OCI-LY7 (cell line): ENCODE data around the gene NGEF. TPM values are rescaled to one million over a fixed set of nuclear protein-coding genes. Genes with fewer than 3 reads are reported as not detected.

ENCODE experiments used
- BruUV-seq: library from RNA; stranded (reverse); fragments of 400-500 nt; replicated peaks from 2 replicates; lab custom pipeline; 2021; lab: Mats Ljungman, UMichigan
- CTCF ChIA-PET: fragments of 300-600 bp; sonication (Branson Sonifier 250); formaldehyde crosslinking; loops from one replicate; lab custom pipeline; 2022; ENCODE audit warnings: antibody characterized with exemption; ENCODE audit not compliant: unreplicated experiment; lab: Charles Lee
- POLR2A ChIA-PET: fragments of 300-600 bp; sonication (Branson Sonifier 250); formaldehyde crosslinking; loops from one replicate; lab custom pipeline; 2022; ENCODE audit warnings: antibody characterized with exemption; lab: Charles Lee
- DNase-seq: peaks from one replicate; pipeline ENCODE4 v3.0.0-alpha.2; 2015; ENCODE audit warnings: low spot score
- H2AFZ ChIP-seq: fragments of 200-600 bp; sonication (generic), shearing (Covaris generic); 2 replicates; pipeline ENCODE4 v1.6.1; 2014; ENCODE audit warnings: mild to moderate bottlenecking, antibody characterized with exemption, low read length, moderate library complexity
- H3K27ac ChIP-seq: fragments of 200-600 bp; sonication (generic); 2 replicates; pipeline ENCODE4 v1.5.1; 2014; ENCODE audit warnings: mixed run types, low read depth, mild to moderate bottlenecking, moderate library complexity, low read length, inconsistent platforms; ENCODE audit not compliant: poor library complexity, severe bottlenecking
- H3K36me3 ChIP-seq: fragments of 200-600 bp; sonication (generic); 2 replicates; pipeline ENCODE4 v1.6.1; 2014; ENCODE audit warnings: mild to moderate bottlenecking, antibody characterized with exemption, low read length, moderate library complexity, mixed read lengths; ENCODE audit not compliant: insufficient read depth
- H3K4me1 ChIP-seq: fragments of 200-600 bp; sonication (generic); 2 replicates; pipeline ENCODE4 v1.5.1; 2014; ENCODE audit warnings: mild to moderate bottlenecking, low read length; ENCODE audit not compliant: insufficient read depth, poor library complexity, severe bottlenecking
- H3K4me2 ChIP-seq: fragments of 200-600 bp; sonication (generic); 2 replicates; pipeline ENCODE4 v1.6.1; 2014; ENCODE audit warnings: mild to moderate bottlenecking, low read length
- H3K4me3 ChIP-seq: fragments of 200-600 bp; sonication (generic); 2 replicates; pipeline ENCODE4 v1.5.1; 2014; ENCODE audit warnings: mild to moderate bottlenecking, low read depth, low read length; ENCODE audit not compliant: poor library complexity, severe bottlenecking
- H3K79me2 ChIP-seq: fragments of 200-600 bp; sonication (generic); 2 replicates; pipeline ENCODE4 v1.6.1; 2016; ENCODE audit warnings: low read depth, mild to moderate bottlenecking, low read length, moderate library complexity, mixed read lengths; ENCODE audit not compliant: insufficient read depth
- H3K9me2 ChIP-seq: fragments of 200-600 bp; sonication (generic); 2 replicates; pipeline ENCODE4 v1.6.1; 2016; ENCODE audit warnings: mild to moderate bottlenecking, low read length, mixed read lengths; ENCODE audit not compliant: insufficient read depth
- H3K9me3 ChIP-seq: fragments of 200-600 bp; sonication (generic); 2 replicates; pipeline ENCODE4 v1.6.1; 2014; ENCODE audit warnings: mild to moderate bottlenecking, mixed run types, low read length, mixed read lengths
- H4K20me1 ChIP-seq: fragments of 200-600 bp; sonication (generic); 2 replicates; pipeline ENCODE4 v1.6.1; 2014; ENCODE audit warnings: mild to moderate bottlenecking, antibody characterized with exemption, low read length, moderate library complexity, mixed read lengths; ENCODE audit not compliant: insufficient read depth
- CTCF ChIP-seq: fragments of 200-600 bp; sonication (generic); conservative IDR thresholded peaks from 2 replicates; pipeline ENCODE4 v1.5.1; 2014; ENCODE audit warnings: mild to moderate bottlenecking, antibody characterized with exemption, low read length, moderate library complexity, mixed read lengths
- EZH2phosphoT487 ChIP-seq: fragments of 200-600 bp; sonication (generic); IDR thresholded peaks from 2 replicates; pipeline ENCODE4 v1.6.1; 2018; ENCODE audit warnings: low read depth, borderline replicate concordance, mild to moderate bottlenecking, mixed run types, antibody characterized with exemption, low read length, moderate library complexity, mixed read lengths
- intact Hi-C: fragments of 100-400 bp; cut with micrococcal nuclease; formaldehyde crosslinking; loops from one replicate; pipeline ENCODE4 v1.10.0; 2022; ENCODE audit not compliant: unreplicated experiment
- total RNA-seq, 2 experiments: library from RNA; depleted of rRNA in 1 of 2; stranded (reverse); fragments of >200 nt in 1 of 2; shearing (Covaris generic) in 1 of 2; gene quantifications; 2 replicates each; pipeline ENCODE4 v1.2.3, GENCODE V29; 2014 to 2022

Gene NGEF
- total RNA-seq, 2 experiments from 2014 or later = 0.82 TPM; not detected in 1

GRCh38 chr2:232970051-232970450 lies 43.0 kb downstream of the NGEF start:
- CTCF ChIA-PET = no interaction called here
- intact Hi-C loops = no loop called here
- H3K36me3 ChIP-seq = no peaks in the 10 kb centered on the region
- H3K9me3 ChIP-seq = no peaks in the 10 kb centered on the region
- BruUV-seq = no TSS peak
- H3K27ac ChIP-seq = no peak overlapping the region
- H3K4me1 ChIP-seq = no peaks in the 10 kb centered on the region
- no peaks in the 10 kb centered on the region for H3K79me2 ChIP-seq
- H4K20me1 ChIP-seq = no peaks in the 10 kb centered on the region
- no peak overlapping the region for H2AFZ ChIP-seq
- no peak for TF ChIP-seq CTCF
- TF ChIP-seq EZH2phosphoT487 = no peak
- DNase-seq = no peak
- H3K9me2 ChIP-seq = no peaks in the 10 kb centered on the region
- no peak overlapping the region for H3K4me2 ChIP-seq
- no peak overlapping the region for H3K4me3 ChIP-seq
- POLR2A ChIA-PET = no interaction called here

- Histone ChIP-seq H3K27ac (no peak overlapping the region), H3K9me3 (no peaks in the 10 kb centered on the region; the same call in 1 of the 2 replicates), H2AFZ (no peak overlapping the region), H3K4me2 (no peak overlapping the region), H3K4me1 (no peaks in the 10 kb centered on the region), H3K36me3 (no peaks in the 10 kb centered on the region), H4K20me1 (no peaks in the 10 kb centered on the region), H3K4me3 (no peak overlapping the region), H3K79me2 (no peaks in the 10 kb centered on the region), H3K9me2 (no peaks in the 10 kb centered on the region)
- DNase-seq = no peak
- intact Hi-C loops = no loop called here
- no TSS peak for BruUV-seq
- POLR2A ChIA-PET = interaction anchor here (0.6 to 0.8 kb wide), 2 partner anchors 9 to 167 kb away, joined by 3 read pairs; no protein-coding TSS in a partner anchor
- no peak for TF ChIP-seq CTCF
- no peak for TF ChIP-seq EZH2phosphoT487
- CTCF ChIA-PET = no interaction called here
Observed at GRCh38 chr2:232967474-232967873, 45.6 kb downstream of the NGEF start.

GRCh38 chr2:232966122-232966521 lies 46.9 kb downstream of the NGEF start:
- no TSS peak for BruUV-seq
- H2AFZ ChIP-seq = no peak overlapping the region
- no peak for DNase-seq
- H3K79me2 ChIP-seq = no peaks in the 10 kb centered on the region
- no peak overlapping the region for H3K27ac ChIP-seq
- no peaks in the 10 kb centered on the region for H3K4me1 ChIP-seq
- TF ChIP-seq CTCF (no peak), EZH2phosphoT487 (no peak)
- H3K4me3 ChIP-seq = no peak overlapping the region
- H3K4me2 ChIP-seq = no peak overlapping the region
- H4K20me1 ChIP-seq = no peaks in the 10 kb centered on the region
- H3K36me3 ChIP-seq = no peaks in the 10 kb centered on the region
- H3K9me2 ChIP-seq = no peaks in the 10 kb centered on the region
- intact Hi-C loops = no loop called here
- ChIA-PET CTCF (no interaction called here), POLR2A (interaction anchor here (0.6 kb wide), 1 partner anchor 39 kb away, joined by 4 read pairs; no protein-coding TSS in a partner anchor)
- no peaks in the 10 kb centered on the region; the same call in 1 of the 2 replicates for H3K9me3 ChIP-seq
